Right renal cortex interstitium (tissue), 3 donors: ENCODE results near the gene DAPK1. TPM values are rescaled to one million over a fixed set of nuclear protein-coding genes. Genes with fewer than 3 reads are reported as not detected.
"Not testable (repeated sequence)": the region's sequence is repeated elsewhere in the genome, so short reads cannot be mapped to it uniquely, and the experiment has no call there.

Experiments
- DNase-seq, 3 donors: peaks; one replicate each; pipeline ENCODE4 v3.0.0-alpha.2; 2013; ENCODE audit warnings: low read depth in 3 of 3, low spot score in 2 of 3
- polyA plus RNA-seq, 3 donors: library from polyadenylated mRNA; unstranded; fragments of 120-200 nt; gene quantifications; one replicate each; pipeline ENCODE4 v1.2.1, GENCODE V29; 2013; ENCODE audit not compliant: insufficient read length in 3 of 3

Gene DAPK1
- polyA plus RNA-seq, 3 donors, result 66.5 to 68.4 (median 68.4) TPM

GRCh38 chr9:87540444-87541105 lies 42.9 kb downstream of the DAPK1 start:
- DNase-seq, result no peak

- DNase-seq, result no peak
These were observed 44.0 kb downstream of the DAPK1 start for GRCh38 chr9:87541663-87542062.

- no peak for DNase-seq
These were observed 44.5 kb downstream of the DAPK1 start for GRCh38 chr9:87542141-87542540.

GRCh38 chr9:87543251-87543650 lies 45.6 kb downstream of the DAPK1 start:
- DNase-seq, result no peak

- no peak for DNase-seq
These were observed 48.2 kb downstream of the DAPK1 start for GRCh38 chr9:87545858-87546257.

GRCh38 chr9:87546704-87547103 lies 49.0 kb downstream of the DAPK1 start:
- no peak for DNase-seq

- DNase-seq, result no peak
These were observed 50.0 kb downstream of the DAPK1 start for GRCh38 chr9:87547671-87548081.

- DNase-seq, result no peak
These were observed 50.5 kb downstream of the DAPK1 start for GRCh38 chr9:87548159-87548558.

- DNase-seq, result not testable (repeated sequence)
These were observed 51.4 kb downstream of the DAPK1 start for GRCh38 chr9:87549088-87549487.

- no peak for DNase-seq
These were observed 52.1 kb downstream of the DAPK1 start for GRCh38 chr9:87549791-87550190.

GRCh38 chr9:87550253-87550954 lies 52.7 kb downstream of the DAPK1 start:
- no peak for DNase-seq

GRCh38 chr9:87551772-87552217 lies 54.1 kb downstream of the DAPK1 start:
- DNase-seq, result no peak

GRCh38 chr9:87554171-87554910 lies 56.7 kb downstream of the DAPK1 start:
- no peak for DNase-seq

GRCh38 chr9:87554976-87555375 lies 57.3 kb downstream of the DAPK1 start:
- DNase-seq, result no peak

GRCh38 chr9:87556039-87556438 lies 58.4 kb downstream of the DAPK1 start:
- no peak for DNase-seq

GRCh38 chr9:87556821-87557220 lies 59.2 kb downstream of the DAPK1 start:
- DNase-seq, result no peak

- no peak for DNase-seq
These were observed 60.3 kb downstream of the DAPK1 start for GRCh38 chr9:87557996-87558395.

GRCh38 chr9:87558606-87559190 lies 61.0 kb downstream of the DAPK1 start:
- no peak for DNase-seq

- DNase-seq, result no peak
These were observed 64.4 kb downstream of the DAPK1 start for GRCh38 chr9:87562062-87562461.

GRCh38 chr9:87562530-87563170 lies 65.0 kb downstream of the DAPK1 start:
- DNase-seq, result no peak

GRCh38 chr9:87564111-87564510 lies 66.4 kb downstream of the DAPK1 start:
- no peak for DNase-seq
